H1 (cell line): ENCODE measurements around the gene ODAD3. TPM values are rescaled to one million over a fixed set of nuclear protein-coding genes. Genes with fewer than 3 reads are reported as not detected.
A peak's percentile ranks its signal among the peaks of the same experiment; 100 is the strongest.

Experiments
- CTCF ChIA-PET: fragments of 300-600 bp; sonication (Branson Sonifier 250); formaldehyde crosslinking; loops from one replicate; lab custom pipeline; 2021; ENCODE audit not compliant: partially characterized antibody; lab: Charles Lee
- POLR2A ChIA-PET: fragments of 300-600 bp; sonication (Branson Sonifier 250); formaldehyde crosslinking; loops from one replicate; lab custom pipeline; 2021; ENCODE audit warnings: inconsistent platforms; ENCODE audit not compliant: partially characterized antibody; lab: Charles Lee
- DNase-seq, 2 experiments: peaks; one replicate each; pipeline versions ENCODE4 v3.0.0 to v3.0.0-alpha.2; 2010 to 2022; ENCODE audit warnings: low spot score in 2 of 2, low read depth in 1 of 2, mixed read lengths in 1 of 2
- FAIRE-seq: peaks from 2 replicates; lab custom pipeline; 2011; peaks lifted over from hg19 to GRCh38; lab: Jason Lieb, UNC
- H2AFZ ChIP-seq: 2 replicates; pipeline ENCODE4 v1.8.1; 2012; ENCODE audit warnings: low read length, inconsistent platforms
- H2AK5ac ChIP-seq: 2 replicates; pipeline ENCODE4 v1.6.1; 2013; ENCODE audit warnings: low read depth, low read length
- H2BK120ac ChIP-seq: replicated peaks from 2 replicates; pipeline ENCODE3; 2013; ENCODE audit warnings: low read depth, low read length, inconsistent platforms
- H2BK12ac ChIP-seq: 2 replicates; pipeline ENCODE4 v1.6.1; 2013; ENCODE audit warnings: low read depth, low read length
- H2BK15ac ChIP-seq: 2 replicates; pipeline ENCODE4 v1.6.1; 2013; ENCODE audit warnings: low read length
- H2BK20ac ChIP-seq: 2 replicates; pipeline ENCODE4 v1.6.1; 2013; ENCODE audit warnings: low read length
- H2BK5ac ChIP-seq: 2 replicates; pipeline ENCODE4 v1.6.1; 2013; ENCODE audit warnings: low read depth, low read length
- H3K14ac ChIP-seq: 2 replicates; pipeline ENCODE4 v1.6.1; 2013; ENCODE audit warnings: inconsistent platforms; ENCODE audit not compliant: insufficient read length
- H3K18ac ChIP-seq: 2 replicates; pipeline ENCODE4 v1.6.1; 2013; ENCODE audit warnings: low read length; ENCODE audit errors: extremely low read depth
- H3K23ac ChIP-seq: 2 replicates; pipeline ENCODE4 v1.6.1; 2013; ENCODE audit warnings: inconsistent platforms; ENCODE audit not compliant: insufficient read length
- H3K23me2 ChIP-seq: 2 replicates; pipeline ENCODE4 v1.6.1; 2013; ENCODE audit warnings: low read depth, low read length
- H3K27ac ChIP-seq: 2 replicates; pipeline ENCODE4 v1.6.1; 2011; ENCODE audit warnings: low read depth, low read length, inconsistent platforms
- H3K27me3 ChIP-seq, 4 experiments: replicated peaks in 1 of 4; 1 replicate in 1 of 4; 2 replicates in 3 of 4; pipeline versions ENCODE4 v1.6.1 to v1.8.1; 2011 to 2013; ENCODE audit warnings: low read length in 3 of 4, mild to moderate bottlenecking in 3 of 4, inconsistent platforms in 2 of 4, mixed read lengths in 2 of 4, moderate library complexity in 1 of 4; ENCODE audit not compliant: control insufficient read depth in 3 of 4, insufficient read depth in 3 of 4; ENCODE audit errors: extremely low read depth in 1 of 4
- H3K36me3 ChIP-seq, 4 experiments: 2 replicates each; pipeline versions ENCODE4 v1.6.1 to v1.8.1; 2011 to 2013; ENCODE audit warnings: mild to moderate bottlenecking in 4 of 4, low read length in 3 of 4, moderate library complexity in 2 of 4, control low read depth in 1 of 4, inconsistent platforms in 1 of 4; ENCODE audit not compliant: insufficient read depth in 4 of 4, control insufficient read depth in 2 of 4
- H3K4ac ChIP-seq: replicated peaks from 2 replicates; pipeline ENCODE3; 2013; ENCODE audit warnings: low read length, low read depth, mixed read lengths, inconsistent platforms; ENCODE audit not compliant: insufficient read length
- H3K4me1 ChIP-seq, 4 experiments: replicated peaks in 1 of 4; 1 replicate in 1 of 4; 2 replicates in 3 of 4; pipeline versions ENCODE4 v1.6.1 to v1.8.1; 2011 to 2013; ENCODE audit warnings: low read length in 3 of 4, inconsistent platforms in 2 of 4, mixed read lengths in 1 of 4; ENCODE audit not compliant: insufficient read depth in 4 of 4, control insufficient read depth in 3 of 4
- H3K4me2 ChIP-seq, 2 experiments: 2 replicates each; pipeline versions ENCODE4 v1.6.1 to v1.8.1; 2011 to 2013; ENCODE audit warnings: low read depth in 2 of 2, low read length in 2 of 2, control low read depth in 1 of 2, inconsistent platforms in 1 of 2, mild to moderate bottlenecking in 1 of 2; ENCODE audit not compliant: insufficient read depth in 1 of 2
- H3K4me3 ChIP-seq, 4 experiments: fragments of 200-600, 300-600 bp in 1 of 4; sonication (generic), shearing (Covaris generic), sonication (Bioruptor Twin) in 1 of 4; 2 replicates each; pipeline versions ENCODE4 v1.5.1 to v1.8.1; 2011 to 2016; ENCODE audit warnings: low read length in 4 of 4, low read depth in 3 of 4, control low read depth in 2 of 4, inconsistent platforms in 2 of 4, mild to moderate bottlenecking in 2 of 4, mixed read lengths in 1 of 4, moderate library complexity in 1 of 4; ENCODE audit not compliant: insufficient read depth in 2 of 4; ENCODE audit errors: extremely low read depth in 1 of 4
- H3K56ac ChIP-seq: replicated peaks from 2 replicates; pipeline ENCODE3; 2013; ENCODE audit warnings: low read depth, mild to moderate bottlenecking, mixed read lengths, low read length, inconsistent platforms; ENCODE audit not compliant: insufficient read length
- H3K79me1 ChIP-seq: 2 replicates; pipeline ENCODE4 v1.6.1; 2013; ENCODE audit warnings: low read depth, low read length, control low read depth
- H3K79me2 ChIP-seq, 2 experiments: 2 replicates each; pipeline versions ENCODE4 v1.6.1 to v1.8.1; 2012 to 2013; ENCODE audit warnings: low read length in 2 of 2, mild to moderate bottlenecking in 2 of 2, inconsistent platforms in 1 of 2; ENCODE audit not compliant: insufficient read depth in 2 of 2, control insufficient read depth in 1 of 2
- H3K9ac ChIP-seq, 4 experiments: replicated peaks in 1 of 4; 1 replicate in 1 of 4; 2 replicates in 3 of 4; pipeline versions ENCODE4 v1.6.1 to v1.8.1; 2011 to 2013; ENCODE audit warnings: low read depth in 3 of 4, low read length in 3 of 4, control low read depth in 2 of 4, mild to moderate bottlenecking in 2 of 4, moderate library complexity in 2 of 4, inconsistent platforms in 1 of 4; ENCODE audit errors: extremely low read depth in 1 of 4
- H3K9me3 ChIP-seq, 2 experiments: 2 replicates each; pipeline versions ENCODE4 v1.6.1 to v1.8.1; 2012 to 2013; ENCODE audit warnings: mild to moderate bottlenecking in 2 of 2, moderate library complexity in 2 of 2, control low read depth in 1 of 2, inconsistent platforms in 1 of 2, low read depth in 1 of 2, low read length in 1 of 2, mixed read lengths in 1 of 2; ENCODE audit not compliant: insufficient read depth in 2 of 2
- H4K20me1 ChIP-seq, 2 experiments: replicated peaks in 1 of 2; 2 replicates each; pipeline versions ENCODE3 to v1.8.1; 2011 to 2013; ENCODE audit warnings: inconsistent platforms in 2 of 2, low read length in 2 of 2, mild to moderate bottlenecking in 1 of 2; ENCODE audit not compliant: insufficient read depth in 2 of 2, control insufficient read depth in 1 of 2
- H4K5ac ChIP-seq: 2 replicates; pipeline ENCODE4 v1.6.1; 2013; ENCODE audit warnings: low read length, low read depth, mixed read lengths, inconsistent platforms; ENCODE audit not compliant: insufficient read length
- H4K8ac ChIP-seq: 2 replicates; pipeline ENCODE4 v1.8.0; 2013; ENCODE audit warnings: mild to moderate bottlenecking, moderate library complexity, low read length, inconsistent platforms; ENCODE audit not compliant: insufficient read depth; ENCODE audit errors: extremely low read depth
- H4K91ac ChIP-seq: replicated peaks from 2 replicates; pipeline ENCODE3; 2013; ENCODE audit warnings: low read length, mixed read lengths, inconsistent platforms; ENCODE audit not compliant: insufficient read length
- BCL11A ChIP-seq, 2 experiments: IDR thresholded peaks; one replicate each; pipeline ENCODE4 v1.6.1; 2011; ENCODE audit warnings: low read depth in 2 of 2, low read length in 2 of 2, mild to moderate bottlenecking in 2 of 2
- E2F6 ChIP-seq: IDR thresholded peaks from 2 replicates; pipeline ENCODE4 v1.6.1; 2012; ENCODE audit warnings: inconsistent platforms
- EP300 ChIP-seq, 2 experiments: IDR thresholded peaks; 1 replicate in 1 of 2; 2 replicates in 1 of 2; pipeline ENCODE4 v1.6.1; 2011 to 2012; ENCODE audit warnings: low read depth in 2 of 2, low read length in 2 of 2, mild to moderate bottlenecking in 2 of 2, borderline replicate concordance in 1 of 2, inconsistent platforms in 1 of 2, moderate library complexity in 1 of 2
- KDM1A ChIP-seq: fragments of 200-600, 300-600 bp; sonication (generic); IDR thresholded peaks from 2 replicates; pipeline ENCODE4 v1.7.1; 2016; ENCODE audit warnings: mild to moderate bottlenecking, low read length, borderline replicate concordance
- KDM5A ChIP-seq: fragments of 200-600 bp; IDR thresholded peaks from 2 replicates; pipeline ENCODE4 v1.7.1; 2012; ENCODE audit warnings: mild to moderate bottlenecking, low read length, inconsistent platforms, mixed read lengths
- RNF2 ChIP-seq: fragments of 200-900, 300-1000 bp; sonication (generic); IDR thresholded peaks from 2 replicates; pipeline ENCODE4 v1.7.1; 2016; ENCODE audit warnings: borderline replicate concordance, low read depth, mild to moderate bottlenecking, antibody characterized with exemption, low read length; ENCODE audit not compliant: poor library complexity, severe bottlenecking; ENCODE audit errors: missing control alignments
- SAP30 ChIP-seq: fragments of 300-600 bp; sonication (generic); IDR thresholded peaks from 2 replicates; pipeline ENCODE4 v1.7.1; 2012; ENCODE audit warnings: low read length, moderate library complexity, mild to moderate bottlenecking, inconsistent platforms; ENCODE audit not compliant: insufficient read depth, insufficient replicate concordance
- YY1 ChIP-seq: IDR thresholded peaks from 2 replicates; pipeline ENCODE4 v1.6.1; 2011; ENCODE audit warnings: low read depth, mild to moderate bottlenecking, low read length
- WGBS, 2 experiments: shearing (Covaris generic) in 1 of 2; methylation state at CpG; one replicate each; pipeline versions ENCODE4 v1.1.6 to v1.1.7; 2013 to 2015; ENCODE audit warnings: low lambda C conversion rate in 2 of 2, mixed read lengths in 2 of 2, inconsistent platforms in 1 of 2, low coverage in 1 of 2, missing lambda C conversion rate in 1 of 2; ENCODE audit not compliant: insufficient replicate concordance in 2 of 2, insufficient coverage in 1 of 2, insufficient read length in 1 of 2; ENCODE audit errors: extremely low coverage in 1 of 2, missing lambda C conversion rate in 1 of 2; 5-methylcytosine and 5-hydroxymethylcytosine counted together
- polyA plus RNA-seq, 7 experiments: library from polyadenylated mRNA; depleted of rRNA in 3 of 7; stranded (reverse) in 5 of 7; unstranded in 2 of 7; fragments of >200 nt in 5 of 7; fragments of 200-250 nt in 2 of 7; gene quantifications; 1 replicate in 5 of 7; 2 replicates in 1 of 7; 4 replicates in 1 of 7; pipeline versions ENCODE4 v1.2.1 to v1.2.3, GENCODE V29; 2011 to 2013; ENCODE audit warnings: missing spikeins in 2 of 7, mixed read lengths in 2 of 7
- total RNA-seq: library from RNA; stranded (reverse); fragmentation: NEBNext Ultra II Directional; extraction: Animal tissue kit (Norgen Biotek cat#: 25700); gene quantifications from 2 replicates; pipeline ENCODE4 v1.2.1, GENCODE V29; 2021
- TF ChIP-seq, protein P1 (sequence below): IDR thresholded peaks from 2 replicates; pipeline ENCODE4 v1.6.1; 2011; ENCODE audit warnings: low read depth, mild to moderate bottlenecking, low read length; ENCODE audit not compliant: insufficient read depth

The ODAD3 gene
- total and polyA plus RNA-seq, 2 of the 8 experiments (the other 6 are each of a cell fraction or from before 2014, with no cell fraction given) = 2.1 to 2.2 TPM

- Histone ChIP-seq H4K8ac (no peak overlapping the region), H3K36me3 (no peaks in the 10 kb centered on the region), H3K4me3 (peak overlapping the region in 2 of 4 experiments; percentile 51 to 68; a peak in 3 of 8 replicates), H2BK5ac (no peak overlapping the region), H4K20me1 (no peaks in the 10 kb centered on the region), H3K79me1 (peaks cover 3% of the 10 kb centered on the region; the same call in 1 of the 2 replicates), H2BK15ac (no peak overlapping the region), H3K4me2 (peak overlapping the region; percentile 90 to 98; a peak in 3 of 4 replicates), H3K56ac (no peak overlapping the region), H2BK20ac (no peak overlapping the region), H3K79me2 (no peaks in the 10 kb centered on the region), H3K4ac (no peak overlapping the region), H3K23me2 (peaks cover 26% of the 10 kb centered on the region), H3K23ac (no peak overlapping the region), H2BK120ac (no peak overlapping the region), H3K27ac (no peak overlapping the region), H2AFZ (no peak overlapping the region), H3K18ac (no peak overlapping the region; the same call in 1 of the 2 replicates), H3K9ac (no peak overlapping the region; a peak in 1 of 7 replicates), H4K5ac (no peak overlapping the region), H3K14ac (no peak overlapping the region), H3K4me1 (peaks cover 0 to 13% (median 10%) of the 10 kb centered on the region in 4 experiments; a peak in 5 of 7 replicates), H2BK12ac (peak overlapping the region; percentile 60; the same call in 1 of the 2 replicates), H2AK5ac (no peak overlapping the region), H3K27me3 (peaks cover 2 to 28% (median 21%) of the 10 kb centered on the region in 4 experiments), H4K91ac (peak overlapping the region; percentile 17), H3K9me3 (no peaks in the 10 kb centered on the region)
- 86% methylated on average over 23 of the region's 27 CpGs; no CpG with 5 or more reads in 1 of the 2 experiments for WGBS, 2 experiments
- FAIRE-seq (no peak), DNase-seq (peak in 1 of 2 experiments; percentile 49)
- POLR2A ChIA-PET = interaction anchor here (1.0 to 4.9 kb wide), 12 partner anchors 12 to 174 kb away, joined by 3 to 29 read pairs (median 6); partner anchors contain the start of genes ELAVL3, EPOR, ODAD3 and PRKCSH
- CTCF ChIA-PET = interaction anchor here (0.6 to 13.7 kb wide), 6 partner anchors 10 to 129 kb away, joined by 3 to 197 read pairs (median 4); partner anchors contain the start of genes EPOR, ODAD3, PRKCSH and SWSAP1
- TF ChIP-seq KDM1A (no peak), KDM5A (no peak), YY1 (no peak), SAP30 (no peak), E2F6 (no peak), RNF2 (no peak), BCL11A (IDR thresholded peaks at IDR 0.05; ENCODE audit: low read depth in 2 of 2, low read length in 2 of 2) (no peak), EP300 (IDR thresholded peaks at IDR 0.05; ENCODE audit: borderline replicate concordance in 1 of 2, low read depth in 2 of 2, low read length in 2 of 2) (no peak)
- TF ChIP-seq, protein P1, sequence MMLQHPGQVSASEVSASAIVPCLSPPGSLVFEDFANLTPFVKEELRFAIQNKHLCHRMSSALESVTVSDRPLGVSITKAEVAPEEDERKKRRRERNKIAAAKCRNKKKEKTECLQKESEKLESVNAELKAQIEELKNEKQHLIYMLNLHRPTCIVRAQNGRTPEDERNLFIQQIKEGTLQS = no peak
These were observed 11.6 kb downstream of the ODAD3 start for GRCh38 chr19:11423164-11423790.
